ENCODE results near the gene PI4KB.

The PI4KB gene

DNA sequence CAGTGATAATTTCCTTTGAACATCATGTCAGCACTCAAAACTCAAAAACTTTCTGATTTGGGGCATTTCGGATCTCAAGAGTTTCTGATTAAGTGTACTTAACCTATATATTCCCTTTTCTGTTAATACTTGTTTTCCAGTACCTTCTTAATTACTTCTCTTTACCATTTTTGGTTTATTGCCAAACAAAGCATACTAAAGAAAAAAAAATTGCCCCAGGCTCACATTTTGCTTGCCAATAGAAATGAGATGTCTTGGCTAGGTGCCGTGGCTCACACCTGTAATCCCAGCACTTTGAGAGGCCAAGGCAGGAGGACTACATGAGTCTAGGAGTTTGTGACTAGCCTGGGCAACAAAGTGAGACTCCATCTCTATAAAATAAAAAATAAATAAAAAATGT lies 67.9 kb downstream of the PI4KB start:
- peaks cover 24% of the 10 kb centered on the region for H3K36me3 ChIP-seq
- H3K9me3 ChIP-seq, result no peaks in the 10 kb centered on the region
- peaks cover 15 to 17% of the 10 kb centered on the region in 2 experiments for H3K4me1 ChIP-seq (ENCODE audit: control insufficient read depth in 1 of 2, insufficient read depth in 1 of 2, low read depth in 1 of 2, low read length in 1 of 2)
- no peak overlapping the region for H3K27ac ChIP-seq
- H3K4me3 ChIP-seq (ENCODE audit: low read depth in 1 of 2, low read length in 1 of 2), result no peak overlapping the region
- H3K27me3 ChIP-seq, result no peaks in the 10 kb centered on the region
- TF ChIP-seq, protein P1, sequence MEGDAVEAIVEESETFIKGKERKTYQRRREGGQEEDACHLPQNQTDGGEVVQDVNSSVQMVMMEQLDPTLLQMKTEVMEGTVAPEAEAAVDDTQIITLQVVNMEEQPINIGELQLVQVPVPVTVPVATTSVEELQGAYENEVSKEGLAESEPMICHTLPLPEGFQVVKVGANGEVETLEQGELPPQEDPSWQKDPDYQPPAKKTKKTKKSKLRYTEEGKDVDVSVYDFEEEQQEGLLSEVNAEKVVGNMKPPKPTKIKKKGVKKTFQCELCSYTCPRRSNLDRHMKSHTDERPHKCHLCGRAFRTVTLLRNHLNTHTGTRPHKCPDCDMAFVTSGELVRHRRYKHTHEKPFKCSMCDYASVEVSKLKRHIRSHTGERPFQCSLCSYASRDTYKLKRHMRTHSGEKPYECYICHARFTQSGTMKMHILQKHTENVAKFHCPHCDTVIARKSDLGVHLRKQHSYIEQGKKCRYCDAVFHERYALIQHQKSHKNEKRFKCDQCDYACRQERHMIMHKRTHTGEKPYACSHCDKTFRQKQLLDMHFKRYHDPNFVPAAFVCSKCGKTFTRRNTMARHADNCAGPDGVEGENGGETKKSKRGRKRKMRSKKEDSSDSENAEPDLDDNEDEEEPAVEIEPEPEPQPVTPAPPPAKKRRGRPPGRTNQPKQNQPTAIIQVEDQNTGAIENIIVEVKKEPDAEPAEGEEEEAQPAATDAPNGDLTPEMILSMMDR (IDR thresholded peaks at IDR 0.05), result no peak

DNA sequence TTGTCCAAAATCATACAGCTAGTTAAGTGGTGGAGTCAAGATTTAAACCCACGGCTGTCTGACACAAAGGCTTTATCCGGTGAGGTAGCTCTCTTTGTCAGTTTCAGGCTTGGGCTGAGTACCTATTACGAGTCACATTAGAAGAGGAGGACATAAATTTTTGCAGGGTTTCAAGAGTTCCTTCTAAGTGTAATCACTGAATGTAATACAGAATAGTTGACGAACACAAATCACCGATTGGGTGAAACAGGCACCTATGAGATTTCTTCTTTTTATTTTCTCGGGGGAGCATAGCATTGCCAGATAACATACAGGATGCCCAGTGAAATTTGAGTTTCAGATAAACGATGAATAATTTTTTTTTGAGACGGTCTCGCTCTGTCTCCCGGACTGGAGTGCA lies 71.8 kb downstream of the PI4KB start:
- peaks cover 15 to 16% of the 10 kb centered on the region in 2 experiments for H3K4me1 ChIP-seq (ENCODE audit: control insufficient read depth in 1 of 2, insufficient read depth in 1 of 2, low read depth in 1 of 2, low read length in 1 of 2)
- no peaks in the 10 kb centered on the region for H3K9me3 ChIP-seq
- TF ChIP-seq, protein P1 (IDR thresholded peaks at IDR 0.05), result no peak
- no peaks in the 10 kb centered on the region for H3K27me3 ChIP-seq
- no peaks in the 10 kb centered on the region for H3K36me3 ChIP-seq
- peak overlapping the region; percentile 90 for H3K27ac ChIP-seq
- H3K4me3 ChIP-seq (ENCODE audit: low read depth in 1 of 2, low read length in 1 of 2), result peak overlapping the region; percentile 69 to 84

DNA sequence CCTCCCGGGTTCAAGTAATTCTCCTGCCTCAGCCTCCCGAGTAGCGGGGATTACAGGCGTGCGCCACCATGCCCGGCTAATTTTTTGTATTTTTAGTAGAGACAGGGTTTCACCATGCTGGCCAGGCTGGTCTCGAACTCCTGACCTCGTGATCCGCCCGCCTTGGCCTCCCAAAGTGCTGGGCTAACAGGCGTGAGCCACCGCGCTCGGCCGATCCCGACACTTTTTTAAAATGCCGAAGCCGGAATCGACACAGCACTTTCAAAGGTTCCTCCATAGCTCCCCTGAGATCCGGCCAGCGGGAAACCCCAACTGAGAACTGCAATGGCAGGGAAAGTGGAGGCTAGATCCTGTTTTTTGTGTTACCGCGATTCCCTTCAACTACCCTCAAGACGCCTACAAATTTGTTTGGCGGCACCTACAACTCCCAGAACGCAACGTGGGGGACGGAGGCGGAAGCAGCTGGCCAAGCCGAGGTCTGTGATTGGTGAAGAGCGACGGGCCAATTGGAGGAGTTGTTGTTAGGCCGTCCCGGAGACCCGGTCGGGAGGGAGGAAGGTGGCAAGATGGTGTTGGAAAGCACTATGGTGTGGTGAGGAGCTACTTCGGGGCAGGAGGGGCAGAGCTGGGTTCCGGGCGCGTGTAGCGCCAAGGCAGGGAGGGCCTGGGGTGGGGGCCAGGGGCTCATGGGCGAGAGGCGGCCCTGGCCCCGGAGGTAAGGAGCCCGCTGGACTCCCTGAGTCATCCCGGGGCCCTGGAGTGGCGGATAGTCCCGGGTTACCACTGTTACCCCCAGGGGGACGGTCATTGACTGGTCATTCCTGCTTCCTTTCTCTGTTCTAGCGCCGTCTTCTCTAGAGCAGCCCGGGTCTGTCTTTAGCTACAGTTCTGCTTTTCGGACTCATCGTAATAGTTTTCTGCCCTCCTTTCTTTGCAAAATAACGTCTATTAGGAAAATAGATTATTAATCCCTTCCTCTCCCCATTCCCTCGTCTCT lies 72.7 kb downstream of the PI4KB start, which contains the start of gene PSMD4:
Gene PSMD4, plus strand, starts transcription at position 518 of the 997 bp plus-strand sequence. Its CDS starts 49 bp downstream, at position 567.
- Histone ChIP-seq H3K27me3 (no peaks in the 10 kb centered on the region), H3K4me3 (ENCODE audit: low read depth in 1 of 2, low read length in 1 of 2) (peak within 1 kb of the TSS; percentile 69 to 84), H3K36me3 (peaks cover 5% of the 10 kb centered on the region), H3K27ac (peak within 1 kb of the TSS; percentile 90), H3K9me3 (no peaks in the 10 kb centered on the region), H3K4me1 (ENCODE audit: control insufficient read depth in 1 of 2, insufficient read depth in 1 of 2, low read depth in 1 of 2, low read length in 1 of 2) (peaks cover 15 to 16% of the 10 kb centered on the region in 2 experiments)
- TF ChIP-seq, protein P1 (IDR thresholded peaks at IDR 0.05), result peak; percentile 10

DNA sequence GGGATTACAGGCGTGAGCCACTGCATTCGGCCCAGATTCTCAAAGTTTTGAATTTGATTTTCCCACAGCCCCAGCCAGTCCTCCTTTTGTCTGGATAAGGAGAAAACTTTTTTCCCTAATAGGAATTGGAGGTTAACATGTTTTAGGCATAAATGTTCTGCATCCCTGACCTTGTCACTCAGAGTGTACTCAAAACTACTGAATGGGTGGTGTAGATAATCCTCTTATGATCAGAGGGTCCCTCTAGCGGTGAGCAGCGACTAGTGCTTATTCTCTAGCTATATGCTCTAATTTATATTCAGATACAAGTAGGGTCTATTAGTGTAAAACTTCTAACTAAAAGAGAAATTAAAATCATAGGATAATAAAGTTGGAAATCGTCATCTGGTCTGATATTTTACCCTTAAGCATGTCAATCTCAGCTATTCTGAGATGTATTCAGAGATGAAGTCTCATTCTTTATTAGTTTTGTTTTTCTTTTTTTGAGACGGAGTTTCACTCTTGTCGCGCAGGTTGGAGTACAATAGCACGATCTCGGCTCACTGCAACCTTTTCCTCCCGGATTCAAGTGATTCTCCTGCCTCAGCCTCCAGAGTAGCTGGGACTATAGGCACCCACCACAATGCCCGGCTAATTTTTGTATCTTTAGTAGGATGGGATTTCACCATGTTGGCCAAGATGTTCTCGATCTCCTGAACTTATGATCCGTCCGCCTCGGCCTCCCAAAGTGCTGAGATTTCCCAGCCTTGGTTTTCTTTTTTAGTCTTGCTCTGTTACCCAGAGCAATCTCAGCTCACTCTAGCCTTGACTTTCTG lies 75.4 kb downstream of the PI4KB start:
- H3K27me3 ChIP-seq, result no peaks in the 10 kb centered on the region
- no peaks in the 10 kb centered on the region for H3K9me3 ChIP-seq
- H3K36me3 ChIP-seq, result peaks cover 31% of the 10 kb centered on the region
- H3K4me3 ChIP-seq (ENCODE audit: low read depth in 1 of 2, low read length in 1 of 2), result no peak overlapping the region
- peaks cover 15 to 16% of the 10 kb centered on the region in 2 experiments for H3K4me1 ChIP-seq (ENCODE audit: control insufficient read depth in 1 of 2, insufficient read depth in 1 of 2, low read depth in 1 of 2, low read length in 1 of 2)
- TF ChIP-seq, protein P1 (IDR thresholded peaks at IDR 0.05), result peak; percentile 82
- H3K27ac ChIP-seq, result peak overlapping the region; percentile 25

DNA sequence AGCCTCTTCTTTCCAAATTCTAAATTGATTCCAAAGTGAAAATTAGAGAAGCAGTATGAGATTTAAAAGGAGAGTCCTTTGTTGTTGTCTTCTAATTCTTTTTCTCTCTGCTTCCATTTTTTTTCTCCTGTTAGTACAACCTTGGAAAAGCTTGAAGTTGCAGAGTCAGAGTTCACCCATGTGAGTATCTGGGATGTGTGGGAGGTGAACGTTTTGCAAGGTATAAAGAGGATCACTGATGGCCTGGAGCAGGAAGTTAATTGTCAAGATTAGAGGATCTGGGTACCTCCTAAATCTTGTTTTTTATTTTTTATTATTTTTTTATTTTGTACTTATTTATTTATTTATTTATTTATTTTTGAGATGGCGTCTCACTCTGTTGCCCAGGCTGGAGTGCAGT lies 80.4 kb downstream of the PI4KB start:
- H3K36me3 ChIP-seq, result peaks cover 78% of the 10 kb centered on the region
- TF ChIP-seq, protein P1 (IDR thresholded peaks at IDR 0.05), result no peak
- no peaks in the 10 kb centered on the region for H3K4me1 ChIP-seq (ENCODE audit: control insufficient read depth in 1 of 2, insufficient read depth in 1 of 2, low read depth in 1 of 2, low read length in 1 of 2)
- H3K27ac ChIP-seq, result no peak overlapping the region
- H3K4me3 ChIP-seq (ENCODE audit: low read depth in 1 of 2, low read length in 1 of 2), result no peak overlapping the region
- H3K27me3 ChIP-seq, result no peaks in the 10 kb centered on the region
- H3K9me3 ChIP-seq, result no peaks in the 10 kb centered on the region
